HG03039 (cell line): ENCODE measurements around the gene RNF186.

Experiments used
- ATAC-seq: cut with Tn5 transposase; IDR thresholded peaks from one replicate; pipeline ENCODE4 v1.9.1; 2021; ENCODE audit warnings: mild to moderate bottlenecking, moderate library complexity; ENCODE audit not compliant: unreplicated experiment

RNF186 gene

GRCh38 chr1:19768353-19769210 lies 46.5 kb downstream of the RNF186 start:
- ATAC-seq: no peak

- ATAC-seq: no peak
Measured at GRCh38 chr1:19765623-19766022, 49.5 kb downstream of the RNF186 start.

- ATAC-seq: no peak
Measured at GRCh38 chr1:19764848-19765247, 50.2 kb downstream of the RNF186 start.
